ENCODE results near the gene MRRF.
"Not testable (repeated sequence)": the region's sequence is repeated elsewhere in the genome, so short reads cannot be mapped to it uniquely, and the experiment has no call there.

Gene MRRF

GRCh38 chr9:122363131-122363530, 98.4 kb downstream of the MRRF start:
- not testable (repeated sequence) for DNase-seq

- no peak for DNase-seq
Measured at GRCh38 chr9:122364117-122364782, 99.6 kb downstream of the MRRF start.

GRCh38 chr9:122364783-122365150, 100.1 kb downstream of the MRRF start:
- no peak for DNase-seq

- DNase-seq = no peak
Measured at GRCh38 chr9:122366074-122366660, 101.5 kb downstream of the MRRF start.

GRCh38 chr9:122367065-122367464, 102.4 kb downstream of the MRRF start:
- no peak for DNase-seq

- no peak for DNase-seq
Measured at GRCh38 chr9:122367774-122368460, 103.2 kb downstream of the MRRF start.

- DNase-seq = no peak
Measured at GRCh38 chr9:122368642-122369041, 104.0 kb downstream of the MRRF start.

- peak; percentile 17 for DNase-seq
Measured at GRCh38 chr9:122370303-122370702, 105.6 kb downstream of the MRRF start.

GRCh38 chr9:122370869-122371755, 106.4 kb downstream of the MRRF start, which contains the start of gene PTGS1:
Gene PTGS1 (plus strand): TSS chr9:122371024. CDS start chr9:122371085, 61 bp downstream.
- DNase-seq = peak; percentile 29

- DNase-seq = no peak
Measured at GRCh38 chr9:122371846-122372245, 107.2 kb downstream of the MRRF start.

- no peak for DNase-seq
Measured at GRCh38 chr9:122372856-122373845, 108.5 kb downstream of the MRRF start.

GRCh38 chr9:122374885-122375420, 110.3 kb downstream of the MRRF start:
- no peak for DNase-seq

GRCh38 chr9:122376796-122377195, 112.1 kb downstream of the MRRF start:
- no peak for DNase-seq

GRCh38 chr9:122377241-122378164, 112.8 kb downstream of the MRRF start:
- DNase-seq = no peak

- no peak for DNase-seq
Measured at GRCh38 chr9:122378236-122378635, 113.6 kb downstream of the MRRF start.

- DNase-seq = no peak
Measured at GRCh38 chr9:122379340-122379739, 114.7 kb downstream of the MRRF start.

- no peak for DNase-seq
Measured at GRCh38 chr9:122380293-122380692, 115.6 kb downstream of the MRRF start.

Measured in CD4-positive, alpha-beta T cell treated with Interferon gamma for 1 hour (primary cell).